Ishikawa (cell line): Measurements from ENCODE around the gene PRSS53.

Source experiments
- CEBPB ChIP-seq: IDR thresholded peaks from 2 replicates; pipeline ENCODE4 v1.6.1; 2012
- CREB1 ChIP-seq: IDR thresholded peaks from 2 replicates; pipeline ENCODE4 v1.6.1; 2012; ENCODE audit warnings: low read depth
- EGR1 ChIP-seq: IDR thresholded peaks from 2 replicates; pipeline ENCODE4 v1.6.1; 2012
- EP300 ChIP-seq: IDR thresholded peaks from 2 replicates; pipeline ENCODE4 v1.6.1; 2012; ENCODE audit warnings: borderline replicate concordance
- FOXM1 ChIP-seq: IDR thresholded peaks from 2 replicates; pipeline ENCODE4 v1.6.1; 2012; ENCODE audit warnings: low read depth, borderline replicate concordance
- RAD21 ChIP-seq: IDR thresholded peaks from 2 replicates; pipeline ENCODE4 v1.6.1; 2012; ENCODE audit warnings: low read depth
- TAF1 ChIP-seq: IDR thresholded peaks from 2 replicates; pipeline ENCODE4 v1.6.1; 2012; ENCODE audit warnings: low read depth, mild to moderate bottlenecking
- TEAD4 ChIP-seq: IDR thresholded peaks from 2 replicates; pipeline ENCODE4 v1.6.1; 2012
- YY1 ChIP-seq: IDR thresholded peaks from 2 replicates; pipeline ENCODE4 v1.6.1; 2012; ENCODE audit warnings: low read depth
- ZBTB7A ChIP-seq: IDR thresholded peaks from 2 replicates; pipeline ENCODE4 v1.6.1; 2012; ENCODE audit warnings: low read depth
- TF ChIP-seq, protein P1 (sequence below): IDR thresholded peaks from 2 replicates; pipeline ENCODE4 v1.6.1; 2012; ENCODE audit warnings: low read depth, mild to moderate bottlenecking
- TF ChIP-seq, protein P2 (sequence below): IDR thresholded peaks from 2 replicates; pipeline ENCODE4 v1.6.1; 2012

DNA sequence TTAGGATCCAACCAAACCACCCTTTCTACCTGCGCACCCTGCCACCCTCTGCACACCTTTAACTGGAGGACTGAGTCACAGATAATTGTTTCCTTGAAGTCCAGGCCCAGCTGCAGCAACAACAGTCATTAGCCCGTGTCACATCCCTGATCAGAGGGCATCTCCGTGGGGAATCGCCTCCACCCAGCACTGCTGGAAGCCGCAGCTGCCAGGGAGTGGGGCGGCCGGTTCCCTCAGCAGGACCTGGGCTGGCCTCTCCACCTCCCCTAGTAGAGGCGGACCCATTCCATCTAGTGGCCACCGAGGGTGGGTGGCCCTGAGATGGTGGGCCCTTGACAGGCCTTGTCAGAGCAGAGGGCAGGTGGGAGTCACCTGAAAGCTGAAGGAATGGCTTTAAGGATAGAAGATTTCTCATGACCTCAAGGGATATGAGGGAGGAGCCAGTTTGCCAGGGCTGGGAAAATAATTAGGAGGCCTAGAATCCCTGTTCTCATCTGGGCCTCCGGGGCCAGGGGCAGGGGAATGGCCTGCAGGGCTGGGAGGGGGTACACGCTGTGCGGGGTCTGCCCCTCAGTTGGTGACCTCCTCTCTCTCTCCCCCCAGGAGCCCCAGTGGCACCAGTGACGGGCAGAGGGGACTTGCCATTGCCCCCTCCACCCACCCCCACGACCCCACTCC, 6.2 kb downstream of the PRSS53 start:
- TF ChIP-seq YY1 (no peak), CREB1 (no peak), ZBTB7A (peak; percentile 36; the same call in 1 of the 2 replicates), TAF1 (no peak), RAD21 (0 out of 2 replicates have a peak, but pooled peaks have one; percentile 6), EP300 (no peak), EGR1 (no peak), FOXM1 (no peak), CEBPB (no peak), TEAD4 (no peak)
- TF ChIP-seq, protein P1, sequence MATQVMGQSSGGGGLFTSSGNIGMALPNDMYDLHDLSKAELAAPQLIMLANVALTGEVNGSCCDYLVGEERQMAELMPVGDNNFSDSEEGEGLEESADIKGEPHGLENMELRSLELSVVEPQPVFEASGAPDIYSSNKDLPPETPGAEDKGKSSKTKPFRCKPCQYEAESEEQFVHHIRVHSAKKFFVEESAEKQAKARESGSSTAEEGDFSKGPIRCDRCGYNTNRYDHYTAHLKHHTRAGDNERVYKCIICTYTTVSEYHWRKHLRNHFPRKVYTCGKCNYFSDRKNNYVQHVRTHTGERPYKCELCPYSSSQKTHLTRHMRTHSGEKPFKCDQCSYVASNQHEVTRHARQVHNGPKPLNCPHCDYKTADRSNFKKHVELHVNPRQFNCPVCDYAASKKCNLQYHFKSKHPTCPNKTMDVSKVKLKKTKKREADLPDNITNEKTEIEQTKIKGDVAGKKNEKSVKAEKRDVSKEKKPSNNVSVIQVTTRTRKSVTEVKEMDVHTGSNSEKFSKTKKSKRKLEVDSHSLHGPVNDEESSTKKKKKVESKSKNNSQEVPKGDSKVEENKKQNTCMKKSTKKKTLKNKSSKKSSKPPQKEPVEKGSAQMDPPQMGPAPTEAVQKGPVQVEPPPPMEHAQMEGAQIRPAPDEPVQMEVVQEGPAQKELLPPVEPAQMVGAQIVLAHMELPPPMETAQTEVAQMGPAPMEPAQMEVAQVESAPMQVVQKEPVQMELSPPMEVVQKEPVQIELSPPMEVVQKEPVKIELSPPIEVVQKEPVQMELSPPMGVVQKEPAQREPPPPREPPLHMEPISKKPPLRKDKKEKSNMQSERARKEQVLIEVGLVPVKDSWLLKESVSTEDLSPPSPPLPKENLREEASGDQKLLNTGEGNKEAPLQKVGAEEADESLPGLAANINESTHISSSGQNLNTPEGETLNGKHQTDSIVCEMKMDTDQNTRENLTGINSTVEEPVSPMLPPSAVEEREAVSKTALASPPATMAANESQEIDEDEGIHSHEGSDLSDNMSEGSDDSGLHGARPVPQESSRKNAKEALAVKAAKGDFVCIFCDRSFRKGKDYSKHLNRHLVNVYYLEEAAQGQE: no peak
- TF ChIP-seq, protein P2, sequence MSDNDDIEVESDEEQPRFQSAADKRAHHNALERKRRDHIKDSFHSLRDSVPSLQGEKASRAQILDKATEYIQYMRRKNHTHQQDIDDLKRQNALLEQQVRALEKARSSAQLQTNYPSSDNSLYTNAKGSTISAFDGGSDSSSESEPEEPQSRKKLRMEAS: no peak
